A673 (cell line): ENCODE data around the gene HAT1. TPM values are rescaled to one million over a fixed set of nuclear protein-coding genes. Genes with fewer than 3 reads are reported as not detected.

ENCODE experiments used
- BruUV-seq: library from RNA; stranded (reverse); fragments of 400-500 nt; replicated peaks from 2 replicates; lab custom pipeline; 2021; lab: Mats Ljungman, UMichigan
- CTCF ChIA-PET: fragments of 300-600 bp; sonication (Branson Sonifier 250); formaldehyde crosslinking; loops from one replicate; lab custom pipeline; 2022; ENCODE audit warnings: antibody characterized with exemption; lab: Charles Lee
- POLR2A ChIA-PET: fragments of 300-600 bp; sonication (Branson Sonifier 250); formaldehyde crosslinking; loops from one replicate; lab custom pipeline; 2022; ENCODE audit warnings: antibody characterized with exemption; ENCODE audit not compliant: low non-redundant PET; lab: Charles Lee
- DNase-seq: peaks from one replicate; pipeline ENCODE4 v3.0.0-alpha.2; 2015; ENCODE audit warnings: low spot score
- H3K27ac ChIP-seq: fragments of 200-600 bp; sonication (generic); 2 replicates; pipeline ENCODE4 v1.5.1; 2016; ENCODE audit warnings: mixed run types, low read depth, mild to moderate bottlenecking, mixed read lengths, antibody characterized with exemption, low read length; ENCODE audit not compliant: poor library complexity, severe bottlenecking
- H3K27me3 ChIP-seq: fragments of 200-600 bp; sonication (generic); replicated peaks from 2 replicates; pipeline ENCODE4 v1.6.1; 2017; ENCODE audit warnings: mixed run types, low read depth, mild to moderate bottlenecking, mixed read lengths, antibody characterized with exemption, low read length; ENCODE audit not compliant: insufficient read depth, poor library complexity
- H3K36me3 ChIP-seq: fragments of 200-600 bp; sonication (generic); 2 replicates; pipeline ENCODE4 v1.6.1; 2016; ENCODE audit warnings: mixed run types, mild to moderate bottlenecking, mixed read lengths, antibody characterized with exemption, low read length; ENCODE audit not compliant: insufficient read depth, poor library complexity, severe bottlenecking
- H3K4me1 ChIP-seq: fragments of 200-600 bp; sonication (generic); 2 replicates; pipeline ENCODE4 v1.6.1; 2017; ENCODE audit warnings: mixed run types, mild to moderate bottlenecking, mixed read lengths, antibody characterized with exemption, low read length; ENCODE audit not compliant: insufficient read depth, poor library complexity, severe bottlenecking
- H3K4me3 ChIP-seq: fragments of 200-600 bp; sonication (generic); 2 replicates; pipeline ENCODE4 v1.5.1; 2016; ENCODE audit warnings: low read depth, mixed run types, mild to moderate bottlenecking, mixed read lengths, low read length; ENCODE audit not compliant: poor library complexity, severe bottlenecking
- H3K9me3 ChIP-seq: fragments of 200-600 bp; sonication (generic); 2 replicates; pipeline ENCODE4 v1.6.1; 2016; ENCODE audit warnings: mixed run types, low read depth, mild to moderate bottlenecking, mixed read lengths, antibody characterized with exemption, low read length; ENCODE audit not compliant: poor library complexity, severe bottlenecking
- CTCF ChIP-seq: fragments of 300-800, 200-600 bp; sonication (generic); conservative IDR thresholded peaks from 2 replicates; pipeline ENCODE4 v1.5.1; 2017; ENCODE audit warnings: low read depth, mild to moderate bottlenecking, antibody characterized with exemption, low read length, moderate library complexity, mixed read lengths
- EZH2 ChIP-seq: fragments of 200-600 bp; sonication (generic); IDR thresholded peaks from 2 replicates; pipeline ENCODE4 v1.6.1; 2017; ENCODE audit warnings: borderline replicate concordance, low read depth, mild to moderate bottlenecking, mixed read lengths, antibody characterized with exemption, low read length; ENCODE audit not compliant: poor library complexity, severe bottlenecking
- intact Hi-C: fragments of 100-400 bp; cut with micrococcal nuclease; formaldehyde crosslinking; loops from one replicate; pipeline ENCODE4 v1.10.0; 2022; ENCODE audit not compliant: unreplicated experiment
- total RNA-seq: library from RNA; stranded (reverse); gene quantifications from 2 replicates; pipeline ENCODE4 v1.2.3, GENCODE V29; 2021

HAT1 gene
- total RNA-seq, 1 experiment from 2014 or later, result 115 TPM

- ChIA-PET CTCF (no interaction called here), POLR2A (no interaction called here)
- intact Hi-C loops, result no loop called here
- Histone ChIP-seq H3K27ac (no peak overlapping the region), H3K27me3 (no peaks in the 10 kb centered on the region), H3K9me3 (no peaks in the 10 kb centered on the region), H3K36me3 (no peaks in the 10 kb centered on the region), H3K4me3 (no peak overlapping the region), H3K4me1 (peaks cover 21% of the 10 kb centered on the region)
- TF ChIP-seq CTCF (no peak), EZH2 (no peak)
- no peak for DNase-seq
- BruUV-seq, result no TSS peak
Observed at GRCh38 chr2:172009823-172010222, 87.6 kb downstream of the HAT1 start.

GRCh38 chr2:172011812-172012575, 89.7 kb downstream of the HAT1 start:
- Histone ChIP-seq H3K4me3 (no peak overlapping the region), H3K36me3 (no peaks in the 10 kb centered on the region), H3K9me3 (no peaks in the 10 kb centered on the region), H3K27ac (peak overlapping the region; percentile 63), H3K4me1 (peaks cover 21% of the 10 kb centered on the region), H3K27me3 (no peaks in the 10 kb centered on the region)
- ChIA-PET POLR2A (interaction anchor here (0.7 kb wide), 1 partner anchor 1501 kb away, joined by 4 read pairs; no protein-coding TSS in a partner anchor), CTCF (no interaction called here)
- no peak for DNase-seq
- intact Hi-C loops, result no loop called here
- BruUV-seq, result no TSS peak
- TF ChIP-seq CTCF (no peak), EZH2 (no peak)

GRCh38 chr2:172012677-172013391, 90.6 kb downstream of the HAT1 start:
- peak; percentile 55 for DNase-seq
- intact Hi-C loops, result no loop called here
- Histone ChIP-seq H3K27me3 (no peaks in the 10 kb centered on the region), H3K36me3 (no peaks in the 10 kb centered on the region), H3K4me1 (peaks cover 21% of the 10 kb centered on the region), H3K9me3 (no peaks in the 10 kb centered on the region), H3K4me3 (peak overlapping the region; percentile 13), H3K27ac (peak overlapping the region; percentile 63)
- ChIA-PET POLR2A (no interaction called here), CTCF (no interaction called here)
- no TSS peak for BruUV-seq
- TF ChIP-seq EZH2, result no peak
- no peak for TF ChIP-seq CTCF
